GM21515 (cell line): ENCODE measurements around the gene NLRP8.
"Not testable (repeated sequence)": the region's sequence is repeated elsewhere in the genome, so short reads cannot be mapped to it uniquely, and the experiment has no call there.

ENCODE experiments used
- ATAC-seq: cut with Tn5 transposase; IDR thresholded peaks from one replicate; pipeline ENCODE4 v1.9.1; 2021; ENCODE audit not compliant: unreplicated experiment

The NLRP8 gene

GRCh38 chr19:55947532-55947931 is at the start of gene NLRP8:
TSS of gene NLRP8 (plus strand) at chr19:55947832.
- ATAC-seq, result no peak

GRCh38 chr19:55898911-55899310 is 48.7 kb upstream of the NLRP8 start:
- no peak for ATAC-seq

- ATAC-seq, result no peak
These were observed 46.1 kb upstream of the NLRP8 start for GRCh38 chr19:55901369-55902079.

- ATAC-seq, result no peak
These were observed 45.4 kb upstream of the NLRP8 start for GRCh38 chr19:55902080-55902751.

- ATAC-seq, result no peak
These were observed 40.3 kb upstream of the NLRP8 start for GRCh38 chr19:55907286-55907685.

GRCh38 chr19:55907746-55908145 is 39.9 kb upstream of the NLRP8 start:
- no peak for ATAC-seq

GRCh38 chr19:55909801-55910200 is 37.8 kb upstream of the NLRP8 start:
- ATAC-seq, result no peak

GRCh38 chr19:55912916-55913315 is 34.7 kb upstream of the NLRP8 start:
- ATAC-seq, result no peak

- ATAC-seq, result no peak
These were observed 33.9 kb upstream of the NLRP8 start for GRCh38 chr19:55913643-55914268.

- no peak for ATAC-seq
These were observed 24.1 kb upstream of the NLRP8 start for GRCh38 chr19:55923556-55923955.

GRCh38 chr19:55927991-55928390 is 19.6 kb upstream of the NLRP8 start:
- no peak for ATAC-seq

- not testable (repeated sequence) for ATAC-seq
These were observed 18.4 kb upstream of the NLRP8 start for GRCh38 chr19:55929258-55929657.

- no peak for ATAC-seq
These were observed 16.6 kb upstream of the NLRP8 start for GRCh38 chr19:55930996-55931515.

GRCh38 chr19:55931936-55932386 is 15.7 kb upstream of the NLRP8 start, which contains the start of gene NLRP13:
TSS of gene NLRP13 (minus strand) at chr19:55932336. CDS start at chr19:55932311, 25 bp downstream.
- no peak for ATAC-seq

GRCh38 chr19:55935206-55935605 is 12.4 kb upstream of the NLRP8 start:
- ATAC-seq, result no peak

GRCh38 chr19:55939206-55939605 is 8.4 kb upstream of the NLRP8 start:
- ATAC-seq, result no peak

- ATAC-seq, result no peak
These were observed 7.3 kb upstream of the NLRP8 start for GRCh38 chr19:55940306-55940705.

- ATAC-seq, result not testable (repeated sequence)
These were observed 2.9 kb downstream of the NLRP8 start for GRCh38 chr19:55950566-55950965.

- no peak for ATAC-seq
These were observed 8.8 kb downstream of the NLRP8 start for GRCh38 chr19:55956431-55956830.

- ATAC-seq, result no peak
These were observed 10.7 kb downstream of the NLRP8 start for GRCh38 chr19:55958356-55958755.

GRCh38 chr19:55959996-55960675 is 12.5 kb downstream of the NLRP8 start:
- ATAC-seq, result no peak
